Activated naive CD8-positive, alpha-beta T cell (primary cell): ENCODE data around the gene ERVFRD-1.

Experiments used
- H3K27ac Mint-ChIP-seq: one replicate; pipeline ENCODE4 v1.8.0; 2021; ENCODE audit warnings: mixed read lengths
- H3K27me3 Mint-ChIP-seq: one replicate; pipeline ENCODE4 v1.8.0; 2021; ENCODE audit warnings: mixed read lengths
- H3K36me3 Mint-ChIP-seq: one replicate; pipeline ENCODE4 v1.8.0; 2021; ENCODE audit warnings: mixed read lengths
- H3K4me1 Mint-ChIP-seq: one replicate; pipeline ENCODE4 v1.8.0; 2021; ENCODE audit warnings: low read depth, mixed read lengths
- H3K4me3 Mint-ChIP-seq: one replicate; pipeline ENCODE4 v1.8.0; 2021; ENCODE audit warnings: mild to moderate bottlenecking, mixed read lengths
- H3K9me3 Mint-ChIP-seq: one replicate; pipeline ENCODE4 v1.8.0; 2021; ENCODE audit warnings: low read depth, mixed read lengths

The ERVFRD-1 gene

GRCh38 chr6:11110921-11111768, at the start of gene ERVFRD-1:
TSS of gene ERVFRD-1 (minus strand) at chr6:11111725. CDS start at chr6:11105310, 6,415 bp downstream.
- peak within 1 kb of the TSS; percentile 63 for H3K4me3 Mint-ChIP-seq
- H3K9me3 Mint-ChIP-seq = no peaks in the 10 kb centered on the region
- H3K36me3 Mint-ChIP-seq = peaks cover 2% of the 10 kb centered on the region
- no peak within 1 kb of the TSS for H3K27ac Mint-ChIP-seq
- no peaks in the 10 kb centered on the region for H3K27me3 Mint-ChIP-seq
- H3K4me1 Mint-ChIP-seq = peaks cover 34% of the 10 kb centered on the region

- Mint-ChIP-seq H3K9me3 (peaks cover 5% of the 10 kb centered on the region), H3K4me3 (no peak overlapping the region), H3K27me3 (peaks cover 3% of the 10 kb centered on the region), H3K36me3 (peaks cover 6% of the 10 kb centered on the region), H3K4me1 (peaks cover 6% of the 10 kb centered on the region), H3K27ac (no peak overlapping the region)
Measured at GRCh38 chr6:11160199-11160598, 48.7 kb upstream of the ERVFRD-1 start.

GRCh38 chr6:11155589-11155988, 44.1 kb upstream of the ERVFRD-1 start:
- Mint-ChIP-seq H3K9me3 (peaks cover 5% of the 10 kb centered on the region), H3K4me3 (no peak overlapping the region), H3K27ac (no peak overlapping the region), H3K4me1 (peaks cover 5% of the 10 kb centered on the region), H3K27me3 (peaks cover 8% of the 10 kb centered on the region), H3K36me3 (peaks cover 7% of the 10 kb centered on the region)

GRCh38 chr6:11153447-11153846, 41.9 kb upstream of the ERVFRD-1 start:
- Mint-ChIP-seq H3K27me3 (peaks cover 8% of the 10 kb centered on the region), H3K9me3 (peaks cover 5% of the 10 kb centered on the region), H3K4me1 (peaks cover 5% of the 10 kb centered on the region), H3K4me3 (peak overlapping the region; percentile 87), H3K27ac (no peak overlapping the region), H3K36me3 (peaks cover 7% of the 10 kb centered on the region)

- H3K36me3 Mint-ChIP-seq = peaks cover 7% of the 10 kb centered on the region
- H3K27ac Mint-ChIP-seq = no peak overlapping the region
- H3K4me3 Mint-ChIP-seq = no peak overlapping the region
- peaks cover 5% of the 10 kb centered on the region for H3K4me1 Mint-ChIP-seq
- peaks cover 8% of the 10 kb centered on the region for H3K27me3 Mint-ChIP-seq
- peaks cover 5% of the 10 kb centered on the region for H3K9me3 Mint-ChIP-seq
Measured at GRCh38 chr6:11152581-11152980, 41.1 kb upstream of the ERVFRD-1 start.

GRCh38 chr6:11151488-11151887, 40.0 kb upstream of the ERVFRD-1 start:
- peaks cover 8% of the 10 kb centered on the region for H3K27me3 Mint-ChIP-seq
- peaks cover 5% of the 10 kb centered on the region for H3K4me1 Mint-ChIP-seq
- no peak overlapping the region for H3K4me3 Mint-ChIP-seq
- peaks cover 4% of the 10 kb centered on the region for H3K9me3 Mint-ChIP-seq
- H3K27ac Mint-ChIP-seq = no peak overlapping the region
- peaks cover 7% of the 10 kb centered on the region for H3K36me3 Mint-ChIP-seq

- H3K27ac Mint-ChIP-seq = no peak overlapping the region
- no peaks in the 10 kb centered on the region for H3K36me3 Mint-ChIP-seq
- no peaks in the 10 kb centered on the region for H3K9me3 Mint-ChIP-seq
- H3K27me3 Mint-ChIP-seq = peaks cover 2% of the 10 kb centered on the region
- H3K4me3 Mint-ChIP-seq = no peak overlapping the region
- peaks cover 5% of the 10 kb centered on the region for H3K4me1 Mint-ChIP-seq
Measured at GRCh38 chr6:11149551-11149950, 38.0 kb upstream of the ERVFRD-1 start.

GRCh38 chr6:11146117-11146826, 34.7 kb upstream of the ERVFRD-1 start:
- Mint-ChIP-seq H3K27ac (no peak overlapping the region), H3K4me3 (no peak overlapping the region), H3K9me3 (no peaks in the 10 kb centered on the region), H3K36me3 (no peaks in the 10 kb centered on the region), H3K27me3 (no peaks in the 10 kb centered on the region), H3K4me1 (no peaks in the 10 kb centered on the region)

GRCh38 chr6:11144393-11144851, 32.9 kb upstream of the ERVFRD-1 start:
- no peak overlapping the region for H3K27ac Mint-ChIP-seq
- H3K4me1 Mint-ChIP-seq = peaks cover 3% of the 10 kb centered on the region
- no peaks in the 10 kb centered on the region for H3K9me3 Mint-ChIP-seq
- H3K27me3 Mint-ChIP-seq = no peaks in the 10 kb centered on the region
- H3K4me3 Mint-ChIP-seq = no peak overlapping the region
- no peaks in the 10 kb centered on the region for H3K36me3 Mint-ChIP-seq

GRCh38 chr6:11143394-11144371, 32.2 kb upstream of the ERVFRD-1 start:
- peaks cover 10% of the 10 kb centered on the region for H3K4me1 Mint-ChIP-seq
- no peaks in the 10 kb centered on the region for H3K27me3 Mint-ChIP-seq
- H3K27ac Mint-ChIP-seq = no peak overlapping the region
- H3K4me3 Mint-ChIP-seq = no peak overlapping the region
- H3K36me3 Mint-ChIP-seq = peaks cover 2% of the 10 kb centered on the region
- no peaks in the 10 kb centered on the region for H3K9me3 Mint-ChIP-seq

- Mint-ChIP-seq H3K36me3 (peaks cover 2% of the 10 kb centered on the region), H3K27ac (no peak overlapping the region)
Measured at GRCh38 chr6:11142296-11143027, 30.9 kb upstream of the ERVFRD-1 start.

GRCh38 chr6:11141295-11141694, 29.8 kb upstream of the ERVFRD-1 start:
- H3K9me3 Mint-ChIP-seq = no peaks in the 10 kb centered on the region
- no peak overlapping the region for H3K4me3 Mint-ChIP-seq
- no peak overlapping the region for H3K27ac Mint-ChIP-seq
- H3K36me3 Mint-ChIP-seq = peaks cover 2% of the 10 kb centered on the region
- no peaks in the 10 kb centered on the region for H3K27me3 Mint-ChIP-seq
- peaks cover 10% of the 10 kb centered on the region for H3K4me1 Mint-ChIP-seq

More at GRCh38 chr6:11142296-11143027, 30.9 kb upstream of the ERVFRD-1 start:
- H3K27me3 Mint-ChIP-seq = no peaks in the 10 kb centered on the region
- H3K4me3 Mint-ChIP-seq = no peak overlapping the region
- no peaks in the 10 kb centered on the region for H3K9me3 Mint-ChIP-seq
- peaks cover 10% of the 10 kb centered on the region for H3K4me1 Mint-ChIP-seq

GRCh38 chr6:11140056-11140455, 28.5 kb upstream of the ERVFRD-1 start:
- Mint-ChIP-seq H3K27me3 (no peaks in the 10 kb centered on the region), H3K36me3 (peaks cover 10% of the 10 kb centered on the region), H3K4me3 (no peak overlapping the region), H3K9me3 (no peaks in the 10 kb centered on the region), H3K27ac (no peak overlapping the region), H3K4me1 (peaks cover 10% of the 10 kb centered on the region)
